Neural progenitor cell (in vitro differentiated cells): ENCODE measurements around the gene TLE7. TPM values are rescaled to one million over a fixed set of nuclear protein-coding genes. Genes with fewer than 3 reads are reported as not detected.

ENCODE experiments used
- DNase-seq: peaks from one replicate; pipeline ENCODE4 v3.0.0-alpha.2; 2016; ENCODE audit warnings: low spot score
- H2AFZ ChIP-seq: fragments of 200-600 bp; sonication (generic); replicated peaks from 2 replicates; pipeline ENCODE4 v1.6.1; 2016; ENCODE audit warnings: antibody characterized with exemption
- H3F3A ChIP-seq: fragments of 200-600 bp; sonication (generic); 2 replicates; pipeline ENCODE4 v1.6.1; 2016; ENCODE audit warnings: antibody characterized with exemption, low read depth
- H3K27ac ChIP-seq: fragments of 200-600 bp; sonication (generic); 2 replicates; pipeline ENCODE4 v1.5.1; 2016; ENCODE audit warnings: mild to moderate bottlenecking
- H3K27me3 ChIP-seq: fragments of 200-600 bp; sonication (generic); 2 replicates; pipeline ENCODE4 v1.6.1; 2016; ENCODE audit warnings: mild to moderate bottlenecking, moderate library complexity
- H3K36me3 ChIP-seq: fragments of 200-600 bp; sonication (generic); 2 replicates; pipeline ENCODE4 v1.5.1; 2016
- H3K4me1 ChIP-seq: fragments of 200-600 bp; sonication (generic); 2 replicates; pipeline ENCODE4 v1.6.1; 2016; ENCODE audit warnings: mixed run types
- H3K4me2 ChIP-seq: fragments of 200-600 bp; sonication (generic); 2 replicates; pipeline ENCODE4 v1.6.1; 2016
- H3K4me3 ChIP-seq: fragments of 200-600 bp; sonication (generic); 2 replicates; pipeline ENCODE4 v1.5.1; 2016
- H3K79me2 ChIP-seq: fragments of 200-600 bp; sonication (generic); 2 replicates; pipeline ENCODE4 v1.6.1; 2016; ENCODE audit warnings: low read depth
- H3K9ac ChIP-seq: fragments of 200-600 bp; sonication (generic); 2 replicates; pipeline ENCODE4 v1.6.1; 2016
- H3K9me3 ChIP-seq: fragments of 200-600 bp; sonication (generic); 2 replicates; pipeline ENCODE4 v1.5.1; 2016; ENCODE audit warnings: low read depth
- H4K20me1 ChIP-seq: fragments of 200-600 bp; sonication (generic); 2 replicates; pipeline ENCODE4 v1.6.1; 2016; ENCODE audit warnings: low read depth
- H3K27ac Mint-ChIP-seq: 3 replicates; pipeline ENCODE4 v1.8.0; 2021; ENCODE audit warnings: mixed read lengths
- H3K27me3 Mint-ChIP-seq: 2 replicates; pipeline ENCODE4 v1.8.0; 2022; ENCODE audit warnings: low read depth, mild to moderate bottlenecking, inconsistent platforms, moderate library complexity, mixed read lengths; ENCODE audit not compliant: insufficient read depth
- H3K36me3 Mint-ChIP-seq: 3 replicates; pipeline ENCODE4 v1.8.0; 2021; ENCODE audit warnings: mixed read lengths
- H3K4me1 Mint-ChIP-seq: 3 replicates; pipeline ENCODE4 v1.8.0; 2021; ENCODE audit warnings: mixed read lengths
- H3K4me3 Mint-ChIP-seq: 3 replicates; pipeline ENCODE4 v1.8.0; 2021; ENCODE audit warnings: mild to moderate bottlenecking, moderate library complexity, mixed read lengths
- H3K9me3 Mint-ChIP-seq: 3 replicates; pipeline ENCODE4 v1.8.0; 2020; ENCODE audit warnings: mixed read lengths
- CTCF ChIP-seq: fragments of 200-600 bp; sonication (generic); IDR thresholded peaks from 2 replicates; pipeline ENCODE4 v1.5.1; 2017; ENCODE audit warnings: antibody characterized with exemption, mild to moderate bottlenecking
- EZH2 ChIP-seq: fragments of 200-600 bp; sonication (generic); IDR thresholded peaks from 2 replicates; pipeline ENCODE4 v1.6.1; 2017; ENCODE audit warnings: antibody characterized with exemption, mild to moderate bottlenecking, moderate library complexity
- EZH2phosphoT487 ChIP-seq: fragments of 200-600 bp; sonication (generic); IDR thresholded peaks from 2 replicates; pipeline ENCODE4 v1.6.1; 2017; ENCODE audit warnings: antibody characterized with exemption
- total RNA-seq: library from RNA; depleted of rRNA; stranded (reverse); fragments of >200 nt; gene quantifications from 2 replicates; pipeline ENCODE4 v1.2.3, GENCODE V29; 2015; ENCODE audit warnings: low replicate concordance

The TLE7 gene
- total RNA-seq, 1 donor from 2014 or later: not detected

GRCh38 chr16:71456801-71457200 is 14.9 kb upstream of the TLE7 start:
- H3K36me3 Mint-ChIP-seq: peaks cover 41% of the 10 kb centered on the region
- H3K79me2 ChIP-seq: peaks cover 30% of the 10 kb centered on the region
- H3K36me3 ChIP-seq: no peaks in the 10 kb centered on the region
- H3K4me3 Mint-ChIP-seq: no peak overlapping the region
- H3K9ac ChIP-seq: no peak overlapping the region
- H2AFZ ChIP-seq: no peak overlapping the region
- no peak overlapping the region for H3K4me2 ChIP-seq
- no peak overlapping the region for H3K27ac ChIP-seq
- H3K4me1 ChIP-seq: peaks cover 7% of the 10 kb centered on the region
- H3K4me1 Mint-ChIP-seq: peaks cover 16% of the 10 kb centered on the region
- TF ChIP-seq CTCF: no peak
- TF ChIP-seq EZH2phosphoT487: no peak
- no peak for TF ChIP-seq EZH2
- H3K27me3 ChIP-seq: no peaks in the 10 kb centered on the region
- DNase-seq: no peak
- no peaks in the 10 kb centered on the region for H3K9me3 ChIP-seq
- H4K20me1 ChIP-seq: no peaks in the 10 kb centered on the region
- no peaks in the 10 kb centered on the region for H3K27me3 Mint-ChIP-seq
- H3K27ac Mint-ChIP-seq: no peak overlapping the region
- H3K4me3 ChIP-seq: no peak overlapping the region
- H3K9me3 Mint-ChIP-seq: peaks cover 12% of the 10 kb centered on the region
- no peaks in the 10 kb centered on the region for H3F3A ChIP-seq

DNA sequence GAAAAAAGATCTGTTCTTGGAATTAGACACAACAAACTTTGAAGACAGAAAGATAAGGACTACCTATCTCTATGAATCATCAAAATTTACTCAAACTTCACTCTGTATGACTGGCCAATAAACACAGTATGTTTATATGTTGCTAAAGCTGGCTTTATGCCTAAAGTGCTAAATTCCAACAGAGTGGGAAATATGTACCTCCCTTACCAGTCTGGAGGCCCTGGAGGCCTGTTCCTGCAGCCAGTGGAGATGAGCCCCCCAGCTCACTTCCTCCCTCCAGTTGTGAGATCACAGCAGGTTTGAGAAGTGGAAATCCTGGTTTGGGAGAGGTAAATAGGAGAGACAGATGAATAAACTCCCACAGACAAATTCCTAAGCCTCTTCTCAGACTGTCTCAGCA is 11.2 kb upstream of the TLE7 start:
- Histone ChIP-seq H3K27me3 (no peaks in the 10 kb centered on the region), H4K20me1 (no peaks in the 10 kb centered on the region), H3K79me2 (no peaks in the 10 kb centered on the region), H3K4me3 (no peak overlapping the region), H3F3A (peaks cover 15% of the 10 kb centered on the region), H3K9ac (no peak overlapping the region), H3K4me2 (no peak overlapping the region), H3K27ac (no peak overlapping the region), H3K4me1 (no peaks in the 10 kb centered on the region), H3K9me3 (peaks cover 21% of the 10 kb centered on the region), H2AFZ (no peak overlapping the region), H3K36me3 (peaks cover 29% of the 10 kb centered on the region)
- no peak for DNase-seq
- Mint-ChIP-seq H3K4me1 (no peaks in the 10 kb centered on the region), H3K27me3 (no peaks in the 10 kb centered on the region), H3K9me3 (peaks cover 40% of the 10 kb centered on the region), H3K36me3 (peaks cover 78% of the 10 kb centered on the region), H3K27ac (no peak overlapping the region), H3K4me3 (no peak overlapping the region)
- TF ChIP-seq CTCF (no peak), EZH2 (no peak), EZH2phosphoT487 (no peak)

- H3K9ac ChIP-seq: no peak overlapping the region
- H3K4me3 ChIP-seq: no peak overlapping the region
- peaks cover 32% of the 10 kb centered on the region for H3K36me3 ChIP-seq
- no peaks in the 10 kb centered on the region for H3K27me3 ChIP-seq
- no peak overlapping the region for H3K4me2 ChIP-seq
- no peak for DNase-seq
- H3K9me3 ChIP-seq: peaks cover 37% of the 10 kb centered on the region
- H4K20me1 ChIP-seq: no peaks in the 10 kb centered on the region
- no peak overlapping the region for H2AFZ ChIP-seq
- H3K9me3 Mint-ChIP-seq: peaks cover 63% of the 10 kb centered on the region
- peaks cover 67% of the 10 kb centered on the region for H3K36me3 Mint-ChIP-seq
- H3K4me3 Mint-ChIP-seq: no peak overlapping the region
- H3K27me3 Mint-ChIP-seq: no peaks in the 10 kb centered on the region
- no peak overlapping the region for H3K27ac Mint-ChIP-seq
- peaks cover 15% of the 10 kb centered on the region for H3F3A ChIP-seq
- H3K4me1 Mint-ChIP-seq: no peaks in the 10 kb centered on the region
- no peaks in the 10 kb centered on the region for H3K4me1 ChIP-seq
- H3K27ac ChIP-seq: no peak overlapping the region
- TF ChIP-seq EZH2: no peak
- no peak for TF ChIP-seq EZH2phosphoT487
- H3K79me2 ChIP-seq: no peaks in the 10 kb centered on the region
Observed at GRCh38 chr16:71449020-71449419, 7.2 kb upstream of the TLE7 start.

DNA sequence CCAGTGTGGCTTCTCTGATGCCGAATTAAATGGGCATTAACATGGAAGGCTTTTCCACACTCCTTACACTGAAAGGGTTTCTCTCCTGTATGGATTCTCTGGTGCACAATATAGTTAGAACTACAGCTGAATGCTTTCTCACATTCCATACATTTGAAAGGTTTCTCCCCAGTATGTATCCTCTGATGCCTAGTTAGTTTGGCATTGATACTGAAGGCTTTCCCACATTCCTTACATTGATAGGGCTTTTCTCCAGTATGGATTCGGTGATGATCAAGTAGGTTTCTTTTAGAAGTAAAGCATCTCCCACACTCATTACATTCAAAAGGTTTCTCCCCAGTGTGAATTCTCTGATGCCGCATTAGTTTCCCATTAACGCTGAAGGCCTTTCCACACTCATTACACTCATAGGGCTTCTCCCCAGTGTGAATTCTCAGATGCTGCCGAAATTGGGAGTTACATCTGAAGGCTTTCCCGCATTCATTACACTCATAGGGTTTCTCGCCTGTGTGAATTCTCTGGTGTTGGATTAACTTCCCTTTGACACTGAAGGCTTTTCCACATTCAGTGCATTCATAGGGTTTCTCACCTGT is 6.5 kb upstream of the TLE7 start:
- Histone ChIP-seq H3K36me3 (peaks cover 32% of the 10 kb centered on the region), H4K20me1 (no peaks in the 10 kb centered on the region)

More for the DNA sequence above, 6.5 kb upstream of the TLE7 start:
- H3K27ac ChIP-seq: no peak overlapping the region
- H3K36me3 Mint-ChIP-seq: peaks cover 66% of the 10 kb centered on the region
- H3K9me3 Mint-ChIP-seq: peaks cover 67% of the 10 kb centered on the region
- no peak overlapping the region for H3K27ac Mint-ChIP-seq
- H3K4me3 Mint-ChIP-seq: no peak overlapping the region
- no peak overlapping the region for H3K9ac ChIP-seq
- DNase-seq: no peak
- TF ChIP-seq CTCF: no peak
- TF ChIP-seq EZH2: no peak
- TF ChIP-seq EZH2phosphoT487: no peak
- H3K4me1 Mint-ChIP-seq: no peaks in the 10 kb centered on the region
- H3K79me2 ChIP-seq: no peaks in the 10 kb centered on the region
- peaks cover 15% of the 10 kb centered on the region for H3F3A ChIP-seq
- no peak overlapping the region for H2AFZ ChIP-seq
- peaks cover 37% of the 10 kb centered on the region for H3K9me3 ChIP-seq
- H3K4me2 ChIP-seq: no peak overlapping the region
- no peaks in the 10 kb centered on the region for H3K4me1 ChIP-seq
- no peaks in the 10 kb centered on the region for H3K27me3 Mint-ChIP-seq
- no peak overlapping the region for H3K4me3 ChIP-seq
- H3K27me3 ChIP-seq: no peaks in the 10 kb centered on the region
